ENCODE measurements around the gene JPH3. TPM values are rescaled to one million over a fixed set of nuclear protein-coding genes. Genes with fewer than 3 reads are reported as not detected.

The JPH3 gene
- total and polyA plus RNA-seq, 10 of the 15 experiments (the other 5 are each of a cell fraction or from before 2014, with no cell fraction given) = 0.05 TPM; not detected in 9

DNA sequence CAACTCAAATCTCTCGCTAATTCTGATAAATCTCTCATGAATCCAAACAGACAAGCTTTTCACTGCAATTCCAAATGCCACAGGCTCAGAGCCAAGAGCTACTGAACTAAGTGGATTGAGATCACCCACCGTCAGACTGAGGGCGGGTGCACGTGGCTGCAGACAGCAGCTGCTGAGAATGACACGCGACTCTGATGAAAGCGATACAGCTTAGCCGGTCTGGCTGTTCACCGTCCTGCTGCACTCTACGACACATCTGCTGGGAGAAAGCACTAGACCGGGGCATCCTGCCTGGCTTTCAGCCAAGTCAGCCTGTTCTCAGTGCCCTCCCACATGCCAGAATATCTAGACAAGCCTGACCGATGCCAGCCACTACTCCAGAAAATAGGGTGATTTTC, 120.9 kb downstream of the JPH3 start (continued):
- TF ChIP-seq BMI1 (IDR thresholded peaks at IDR 0.05; ENCODE audit: borderline replicate concordance) (no peak), STAT3 (IDR thresholded peaks at IDR 0.05; ENCODE audit: low read depth, low read length) (no peak), TCF3 (IDR thresholded peaks at IDR 0.05; ENCODE audit: borderline replicate concordance, insufficient read depth, low read depth, low read length) (peak; percentile 96), CBX3 (IDR thresholded peaks at IDR 0.05; ENCODE audit: borderline replicate concordance, low read depth) (no peak), TARDBP (IDR thresholded peaks at IDR 0.05; ENCODE audit: borderline replicate concordance) (no peak), TCF12 (IDR thresholded peaks at IDR 0.05; ENCODE audit: low read depth, low read length) (peak; percentile 91), BHLHE40 (IDR thresholded peaks at IDR 0.05; ENCODE audit: borderline replicate concordance in 1 of 2, low read depth in 2 of 2, low read length in 1 of 2) (peak; percentile 80 to 83), NRF1 (conservative IDR thresholded peaks at IDR 0.05; ENCODE audit: low read depth, low read length) (no peak), CREB1 (IDR thresholded peaks at IDR 0.05; ENCODE audit: low read depth) (peak; percentile 74), SMAD1 (IDR thresholded peaks at IDR 0.05; ENCODE audit: low read depth, partially characterized antibody) (no peak), EZH2 (IDR thresholded peaks at IDR 0.05; ENCODE audit: borderline replicate concordance, control insufficient read depth, low read depth, low read length) (no peak)
- TF ChIP-seq, protein P1, sequence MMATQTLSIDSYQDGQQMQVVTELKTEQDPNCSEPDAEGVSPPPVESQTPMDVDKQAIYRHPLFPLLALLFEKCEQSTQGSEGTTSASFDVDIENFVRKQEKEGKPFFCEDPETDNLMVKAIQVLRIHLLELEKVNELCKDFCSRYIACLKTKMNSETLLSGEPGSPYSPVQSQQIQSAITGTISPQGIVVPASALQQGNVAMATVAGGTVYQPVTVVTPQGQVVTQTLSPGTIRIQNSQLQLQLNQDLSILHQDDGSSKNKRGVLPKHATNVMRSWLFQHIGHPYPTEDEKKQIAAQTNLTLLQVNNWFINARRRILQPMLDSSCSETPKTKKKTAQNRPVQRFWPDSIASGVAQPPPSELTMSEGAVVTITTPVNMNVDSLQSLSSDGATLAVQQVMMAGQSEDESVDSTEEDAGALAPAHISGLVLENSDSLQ (IDR thresholded peaks at IDR 0.05) = no peak
- TF ChIP-seq, protein P2, sequence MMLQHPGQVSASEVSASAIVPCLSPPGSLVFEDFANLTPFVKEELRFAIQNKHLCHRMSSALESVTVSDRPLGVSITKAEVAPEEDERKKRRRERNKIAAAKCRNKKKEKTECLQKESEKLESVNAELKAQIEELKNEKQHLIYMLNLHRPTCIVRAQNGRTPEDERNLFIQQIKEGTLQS (IDR thresholded peaks at IDR 0.05; ENCODE audit: borderline replicate concordance, extremely low read depth, low read depth, low read length) = no peak
- TF ChIP-seq, protein P3, sequence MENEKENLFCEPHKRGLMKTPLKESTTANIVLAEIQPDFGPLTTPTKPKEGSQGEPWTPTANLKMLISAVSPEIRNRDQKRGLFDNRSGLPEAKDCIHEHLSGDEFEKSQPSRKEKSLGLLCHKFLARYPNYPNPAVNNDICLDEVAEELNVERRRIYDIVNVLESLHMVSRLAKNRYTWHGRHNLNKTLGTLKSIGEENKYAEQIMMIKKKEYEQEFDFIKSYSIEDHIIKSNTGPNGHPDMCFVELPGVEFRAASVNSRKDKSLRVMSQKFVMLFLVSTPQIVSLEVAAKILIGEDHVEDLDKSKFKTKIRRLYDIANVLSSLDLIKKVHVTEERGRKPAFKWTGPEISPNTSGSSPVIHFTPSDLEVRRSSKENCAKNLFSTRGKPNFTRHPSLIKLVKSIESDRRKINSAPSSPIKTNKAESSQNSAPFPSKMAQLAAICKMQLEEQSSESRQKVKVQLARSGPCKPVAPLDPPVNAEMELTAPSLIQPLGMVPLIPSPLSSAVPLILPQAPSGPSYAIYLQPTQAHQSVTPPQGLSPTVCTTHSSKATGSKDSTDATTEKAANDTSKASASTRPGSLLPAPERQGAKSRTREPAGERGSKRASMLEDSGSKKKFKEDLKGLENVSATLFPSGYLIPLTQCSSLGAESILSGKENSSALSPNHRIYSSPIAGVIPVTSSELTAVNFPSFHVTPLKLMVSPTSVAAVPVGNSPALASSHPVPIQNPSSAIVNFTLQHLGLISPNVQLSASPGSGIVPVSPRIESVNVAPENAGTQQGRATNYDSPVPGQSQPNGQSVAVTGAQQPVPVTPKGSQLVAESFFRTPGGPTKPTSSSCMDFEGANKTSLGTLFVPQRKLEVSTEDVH (IDR thresholded peaks at IDR 0.05; ENCODE audit: low read depth, partially characterized antibody) = no peak
- TF ChIP-seq, protein P4, sequence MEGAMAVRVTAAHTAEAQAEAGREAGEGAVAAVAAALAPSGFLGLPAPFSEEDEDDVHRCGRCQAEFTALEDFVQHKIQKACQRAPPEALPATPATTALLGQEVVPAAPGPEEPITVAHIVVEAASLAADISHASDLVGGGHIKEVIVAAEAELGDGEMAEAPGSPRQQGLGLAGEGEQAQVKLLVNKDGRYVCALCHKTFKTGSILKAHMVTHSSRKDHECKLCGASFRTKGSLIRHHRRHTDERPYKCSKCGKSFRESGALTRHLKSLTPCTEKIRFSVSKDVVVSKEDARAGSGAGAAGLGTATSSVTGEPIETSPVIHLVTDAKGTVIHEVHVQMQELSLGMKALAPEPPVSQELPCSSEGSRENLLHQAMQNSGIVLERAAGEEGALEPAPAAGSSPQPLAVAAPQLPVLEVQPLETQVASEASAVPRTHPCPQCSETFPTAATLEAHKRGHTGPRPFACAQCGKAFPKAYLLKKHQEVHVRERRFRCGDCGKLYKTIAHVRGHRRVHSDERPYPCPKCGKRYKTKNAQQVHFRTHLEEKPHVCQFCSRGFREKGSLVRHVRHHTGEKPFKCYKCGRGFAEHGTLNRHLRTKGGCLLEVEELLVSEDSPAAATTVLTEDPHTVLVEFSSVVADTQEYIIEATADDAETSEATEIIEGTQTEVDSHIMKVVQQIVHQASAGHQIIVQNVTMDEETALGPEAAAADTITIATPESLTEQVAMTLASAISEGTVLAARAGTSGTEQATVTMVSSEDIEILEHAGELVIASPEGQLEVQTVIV (IDR thresholded peaks at IDR 0.05; ENCODE audit: borderline replicate concordance, partially characterized antibody) = no peak
- TF ChIP-seq, protein P5, sequence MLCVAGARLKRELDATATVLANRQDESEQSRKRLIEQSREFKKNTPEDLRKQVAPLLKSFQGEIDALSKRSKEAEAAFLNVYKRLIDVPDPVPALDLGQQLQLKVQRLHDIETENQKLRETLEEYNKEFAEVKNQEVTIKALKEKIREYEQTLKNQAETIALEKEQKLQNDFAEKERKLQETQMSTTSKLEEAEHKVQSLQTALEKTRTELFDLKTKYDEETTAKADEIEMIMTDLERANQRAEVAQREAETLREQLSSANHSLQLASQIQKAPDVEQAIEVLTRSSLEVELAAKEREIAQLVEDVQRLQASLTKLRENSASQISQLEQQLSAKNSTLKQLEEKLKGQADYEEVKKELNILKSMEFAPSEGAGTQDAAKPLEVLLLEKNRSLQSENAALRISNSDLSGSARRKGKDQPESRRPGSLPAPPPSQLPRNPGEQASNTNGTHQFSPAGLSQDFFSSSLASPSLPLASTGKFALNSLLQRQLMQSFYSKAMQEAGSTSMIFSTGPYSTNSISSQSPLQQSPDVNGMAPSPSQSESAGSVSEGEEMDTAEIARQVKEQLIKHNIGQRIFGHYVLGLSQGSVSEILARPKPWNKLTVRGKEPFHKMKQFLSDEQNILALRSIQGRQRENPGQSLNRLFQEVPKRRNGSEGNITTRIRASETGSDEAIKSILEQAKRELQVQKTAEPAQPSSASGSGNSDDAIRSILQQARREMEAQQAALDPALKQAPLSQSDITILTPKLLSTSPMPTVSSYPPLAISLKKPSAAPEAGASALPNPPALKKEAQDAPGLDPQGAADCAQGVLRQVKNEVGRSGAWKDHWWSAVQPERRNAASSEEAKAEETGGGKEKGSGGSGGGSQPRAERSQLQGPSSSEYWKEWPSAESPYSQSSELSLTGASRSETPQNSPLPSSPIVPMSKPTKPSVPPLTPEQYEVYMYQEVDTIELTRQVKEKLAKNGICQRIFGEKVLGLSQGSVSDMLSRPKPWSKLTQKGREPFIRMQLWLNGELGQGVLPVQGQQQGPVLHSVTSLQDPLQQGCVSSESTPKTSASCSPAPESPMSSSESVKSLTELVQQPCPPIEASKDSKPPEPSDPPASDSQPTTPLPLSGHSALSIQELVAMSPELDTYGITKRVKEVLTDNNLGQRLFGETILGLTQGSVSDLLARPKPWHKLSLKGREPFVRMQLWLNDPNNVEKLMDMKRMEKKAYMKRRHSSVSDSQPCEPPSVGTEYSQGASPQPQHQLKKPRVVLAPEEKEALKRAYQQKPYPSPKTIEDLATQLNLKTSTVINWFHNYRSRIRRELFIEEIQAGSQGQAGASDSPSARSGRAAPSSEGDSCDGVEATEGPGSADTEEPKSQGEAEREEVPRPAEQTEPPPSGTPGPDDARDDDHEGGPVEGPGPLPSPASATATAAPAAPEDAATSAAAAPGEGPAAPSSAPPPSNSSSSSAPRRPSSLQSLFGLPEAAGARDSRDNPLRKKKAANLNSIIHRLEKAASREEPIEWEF (IDR thresholded peaks at IDR 0.05; ENCODE audit: insufficient replicate concordance, low read depth, low read length) = no peak

All from GM12878 (cell line).